Neutrophil (primary cell): ENCODE measurements around the gene MTARC1.

ENCODE experiments used
- H3K27ac ChIP-seq: fragments of 200-600 bp; sonication (generic); 2 replicates; pipeline ENCODE4 v1.5.1; 2016; ENCODE audit warnings: mild to moderate bottlenecking, moderate library complexity
- H3K27me3 ChIP-seq: fragments of 200-600 bp; sonication (generic); 2 replicates; pipeline ENCODE4 v1.6.0; 2016; ENCODE audit warnings: mild to moderate bottlenecking
- H3K36me3 ChIP-seq: fragments of 200-600 bp; sonication (generic); 2 replicates; pipeline ENCODE4 v1.5.1; 2017
- H3K4me1 ChIP-seq, 2 experiments: fragments of 200-600 bp in 1 of 2; sonication (generic) in 1 of 2; 1 replicate in 1 of 2; 2 replicates in 1 of 2; pipeline versions ENCODE4 v1.5.1 to v1.6.1; 2013 to 2016; ENCODE audit warnings: low read depth in 1 of 2, low read length in 1 of 2, mild to moderate bottlenecking in 1 of 2, moderate library complexity in 1 of 2; ENCODE audit not compliant: control insufficient read depth in 1 of 2, insufficient read depth in 1 of 2
- H3K4me3 ChIP-seq, 2 experiments: fragments of 200-600 bp in 1 of 2; sonication (generic) in 1 of 2; 1 replicate in 1 of 2; 2 replicates in 1 of 2; pipeline ENCODE4 v1.5.1; 2013 to 2016; ENCODE audit warnings: low read depth in 1 of 2, low read length in 1 of 2, mild to moderate bottlenecking in 1 of 2, moderate library complexity in 1 of 2
- H3K9me3 ChIP-seq: fragments of 200-600 bp; sonication (generic); 2 replicates; pipeline ENCODE4 v1.5.1; 2016
- TF ChIP-seq, protein P1 (sequence below): fragments of 200-600 bp; sonication (generic); IDR thresholded peaks from 2 replicates; pipeline ENCODE4 v1.5.1; 2016; ENCODE audit warnings: antibody characterized with exemption

Gene MTARC1

DNA sequence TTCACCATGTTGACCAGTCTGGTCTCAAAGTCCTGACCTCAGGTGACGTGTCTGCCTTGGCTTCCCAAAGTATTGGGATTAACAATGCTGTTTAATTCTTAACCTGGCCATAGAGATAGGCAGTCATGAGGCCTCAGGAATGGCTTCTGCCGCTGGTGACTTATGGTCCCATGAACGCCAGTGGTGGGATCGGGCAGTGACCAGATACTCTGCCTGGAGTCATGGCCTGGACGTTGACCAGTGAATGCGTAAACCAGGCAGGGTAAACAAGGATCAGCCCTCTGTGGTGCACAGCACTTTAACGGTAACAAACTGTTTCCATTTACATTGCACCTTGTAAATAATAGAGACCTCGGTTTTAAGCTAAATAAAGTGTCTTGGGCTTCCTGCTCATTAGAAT, 23.0 kb downstream of the MTARC1 start:
- H3K27ac ChIP-seq, result no peak overlapping the region
- TF ChIP-seq, protein P1, sequence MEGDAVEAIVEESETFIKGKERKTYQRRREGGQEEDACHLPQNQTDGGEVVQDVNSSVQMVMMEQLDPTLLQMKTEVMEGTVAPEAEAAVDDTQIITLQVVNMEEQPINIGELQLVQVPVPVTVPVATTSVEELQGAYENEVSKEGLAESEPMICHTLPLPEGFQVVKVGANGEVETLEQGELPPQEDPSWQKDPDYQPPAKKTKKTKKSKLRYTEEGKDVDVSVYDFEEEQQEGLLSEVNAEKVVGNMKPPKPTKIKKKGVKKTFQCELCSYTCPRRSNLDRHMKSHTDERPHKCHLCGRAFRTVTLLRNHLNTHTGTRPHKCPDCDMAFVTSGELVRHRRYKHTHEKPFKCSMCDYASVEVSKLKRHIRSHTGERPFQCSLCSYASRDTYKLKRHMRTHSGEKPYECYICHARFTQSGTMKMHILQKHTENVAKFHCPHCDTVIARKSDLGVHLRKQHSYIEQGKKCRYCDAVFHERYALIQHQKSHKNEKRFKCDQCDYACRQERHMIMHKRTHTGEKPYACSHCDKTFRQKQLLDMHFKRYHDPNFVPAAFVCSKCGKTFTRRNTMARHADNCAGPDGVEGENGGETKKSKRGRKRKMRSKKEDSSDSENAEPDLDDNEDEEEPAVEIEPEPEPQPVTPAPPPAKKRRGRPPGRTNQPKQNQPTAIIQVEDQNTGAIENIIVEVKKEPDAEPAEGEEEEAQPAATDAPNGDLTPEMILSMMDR, result no peak
- H3K27me3 ChIP-seq, result no peaks in the 10 kb centered on the region
- peaks cover 10 to 18% of the 10 kb centered on the region in 2 experiments for H3K4me1 ChIP-seq
- H3K36me3 ChIP-seq, result peaks cover 100% of the 10 kb centered on the region
- no peaks in the 10 kb centered on the region for H3K9me3 ChIP-seq
- H3K4me3 ChIP-seq, result no peak overlapping the region

DNA sequence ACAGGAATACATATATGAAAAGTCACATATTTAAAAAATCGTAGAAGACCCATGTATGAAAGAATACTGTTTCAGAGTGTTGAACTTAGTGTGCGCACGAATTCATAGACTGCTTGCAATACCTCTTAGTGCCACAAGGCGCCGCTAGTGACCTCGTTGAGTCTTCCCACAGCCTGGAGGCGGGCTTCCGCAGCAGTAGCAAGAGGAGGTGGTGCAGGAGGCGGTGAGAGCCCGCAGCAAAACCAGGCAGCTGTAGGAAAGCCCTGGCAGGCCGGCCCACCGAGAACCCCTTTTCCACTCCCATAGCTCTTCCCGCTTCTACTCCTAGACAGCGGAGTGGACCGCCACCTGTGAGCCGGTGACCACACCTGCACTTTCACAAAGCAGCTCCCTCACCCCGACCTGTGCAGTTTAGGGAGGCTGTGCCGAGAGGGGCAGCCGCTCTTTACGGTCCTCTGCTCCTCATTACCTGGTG, 23.5 kb downstream of the MTARC1 start:
- Histone ChIP-seq H3K36me3 (peaks cover 100% of the 10 kb centered on the region), H3K9me3 (no peaks in the 10 kb centered on the region)

DNA sequence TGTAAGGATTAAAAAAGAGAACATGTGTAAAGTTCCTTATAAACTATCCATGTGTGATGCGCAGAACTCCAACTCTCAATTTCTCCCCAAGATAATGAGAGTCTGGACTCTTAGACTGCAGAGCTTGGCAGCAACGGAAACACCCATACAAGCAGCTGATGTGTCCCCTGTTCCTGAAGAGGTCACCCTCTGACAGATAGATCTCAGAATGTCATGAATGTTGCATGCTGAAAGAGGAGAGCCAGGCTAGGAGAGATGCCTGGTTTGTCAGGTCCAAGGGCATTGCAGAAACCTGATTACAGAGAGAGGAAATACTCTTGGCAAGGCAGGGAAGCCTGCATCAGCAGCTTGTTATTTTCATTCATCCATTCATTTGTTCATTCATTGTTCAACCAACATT, 24.2 kb downstream of the MTARC1 start:
- TF ChIP-seq, protein P1, result no peak
- Histone ChIP-seq H3K36me3 (peaks cover 100% of the 10 kb centered on the region), H3K4me1 (peaks cover 5 to 13% of the 10 kb centered on the region in 2 experiments), H3K4me3 (no peak overlapping the region), H3K27ac (no peak overlapping the region), H3K9me3 (no peaks in the 10 kb centered on the region), H3K27me3 (no peaks in the 10 kb centered on the region)

More for the DNA sequence above, 23.5 kb downstream of the MTARC1 start:
- Histone ChIP-seq H3K4me3 (no peak overlapping the region), H3K27ac (no peak overlapping the region), H3K27me3 (no peaks in the 10 kb centered on the region), H3K4me1 (peaks cover 5 to 13% of the 10 kb centered on the region in 2 experiments)
- TF ChIP-seq, protein P1, result peak; percentile 92

DNA sequence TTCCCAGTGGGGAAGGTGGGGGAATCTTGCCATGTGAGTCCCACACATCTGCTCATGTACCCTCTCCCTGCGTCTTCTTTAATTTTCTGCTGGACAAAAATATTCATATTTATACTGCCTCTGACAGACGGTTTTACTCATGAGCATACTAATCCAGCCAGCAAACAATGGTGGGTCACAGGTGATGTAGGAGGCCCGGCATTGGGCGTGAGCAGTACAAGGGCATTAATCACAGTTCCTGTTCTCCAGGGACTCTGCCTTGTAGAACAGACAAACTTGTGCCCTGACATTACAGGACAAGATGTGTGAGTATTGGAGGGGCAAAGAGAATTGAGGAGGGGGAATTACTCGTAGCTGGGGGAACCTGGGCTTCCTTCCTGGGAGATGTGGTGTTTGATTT, 25.0 kb downstream of the MTARC1 start:
- no peaks in the 10 kb centered on the region for H3K27me3 ChIP-seq
- H3K36me3 ChIP-seq, result peaks cover 100% of the 10 kb centered on the region
- H3K27ac ChIP-seq, result no peak overlapping the region
- TF ChIP-seq, protein P1, result no peak
- H3K4me3 ChIP-seq, result no peak overlapping the region
- H3K9me3 ChIP-seq, result no peaks in the 10 kb centered on the region
- H3K4me1 ChIP-seq, result peaks cover 12 to 20% of the 10 kb centered on the region in 2 experiments

DNA sequence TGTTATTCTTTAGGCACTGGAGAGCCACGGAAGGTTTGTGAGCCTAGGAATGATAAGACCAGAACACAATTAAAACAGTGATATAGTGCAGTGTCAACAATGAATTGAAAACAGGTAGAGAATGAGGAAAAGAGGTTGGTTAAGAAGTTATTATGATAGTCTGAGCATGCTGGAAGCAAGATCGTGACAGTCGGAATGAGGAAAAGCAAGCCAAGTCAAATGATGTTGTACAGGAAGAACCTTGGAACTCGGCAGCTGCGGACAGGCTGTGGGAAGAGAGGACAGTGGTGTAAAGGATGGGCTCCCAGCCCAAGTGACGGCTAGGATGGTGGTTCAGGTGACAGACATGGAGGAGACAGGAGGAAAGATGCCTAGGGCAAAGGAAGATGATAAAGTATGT, 25.6 kb downstream of the MTARC1 start:
- no peaks in the 10 kb centered on the region for H3K27me3 ChIP-seq
- no peak overlapping the region for H3K27ac ChIP-seq
- peaks cover 99% of the 10 kb centered on the region for H3K36me3 ChIP-seq
- no peak overlapping the region for H3K4me3 ChIP-seq
- peaks cover 16 to 26% of the 10 kb centered on the region in 2 experiments for H3K4me1 ChIP-seq
- no peaks in the 10 kb centered on the region for H3K9me3 ChIP-seq
- TF ChIP-seq, protein P1, result no peak

DNA sequence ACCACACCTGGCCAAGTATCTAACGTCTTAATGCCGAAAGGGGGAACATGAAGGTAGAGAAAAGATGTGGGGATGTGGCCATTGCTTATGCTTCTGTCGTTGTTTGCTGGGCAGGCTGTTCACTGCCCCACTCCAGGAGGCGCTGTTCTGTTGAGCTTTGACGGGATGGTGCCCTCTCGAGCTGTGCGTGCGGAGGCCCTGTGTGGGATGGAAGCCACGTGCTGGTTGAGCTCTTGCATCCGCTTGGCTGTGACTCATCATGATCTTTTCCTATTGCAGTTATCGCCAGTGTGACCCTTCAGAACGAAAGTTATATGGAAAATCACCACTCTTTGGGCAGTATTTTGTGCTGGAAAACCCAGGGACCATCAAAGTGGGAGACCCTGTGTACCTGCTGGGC, 26.3 kb downstream of the MTARC1 start:
- Histone ChIP-seq H3K27ac (no peak overlapping the region), H3K9me3 (no peaks in the 10 kb centered on the region), H3K4me3 (no peak overlapping the region), H3K27me3 (no peaks in the 10 kb centered on the region), H3K4me1 (peaks cover 21 to 33% of the 10 kb centered on the region in 2 experiments), H3K36me3 (peaks cover 99% of the 10 kb centered on the region)
- TF ChIP-seq, protein P1, result no peak
